HG02884 (cell line): ENCODE data around the gene NRXN3.

Experiments
- ATAC-seq: cut with Tn5 transposase; IDR thresholded peaks from one replicate; pipeline ENCODE4 v1.9.1; 2021; ENCODE audit warnings: mild to moderate bottlenecking, moderate library complexity; ENCODE audit not compliant: unreplicated experiment

Gene NRXN3

GRCh38 chr14:78627114-78627513, 456.9 kb downstream of the NRXN3 start:
- no peak for ATAC-seq

- ATAC-seq: no peak
Observed at GRCh38 chr14:78631551-78631950, 461.4 kb downstream of the NRXN3 start.

GRCh38 chr14:78633752-78634151, 463.6 kb downstream of the NRXN3 start:
- ATAC-seq: no peak

- no peak for ATAC-seq
Observed at GRCh38 chr14:78637489-78637888, 467.3 kb downstream of the NRXN3 start.

- no peak for ATAC-seq
Observed at GRCh38 chr14:78637908-78638475, 467.8 kb downstream of the NRXN3 start.

GRCh38 chr14:78638926-78639325, 468.8 kb downstream of the NRXN3 start:
- ATAC-seq: no peak

- ATAC-seq: no peak
Observed at GRCh38 chr14:78644824-78645559, 474.8 kb downstream of the NRXN3 start.

- no peak for ATAC-seq
Observed at GRCh38 chr14:78652727-78653126, 482.6 kb downstream of the NRXN3 start.

- ATAC-seq: no peak
Observed at GRCh38 chr14:78653173-78653572, 483.0 kb downstream of the NRXN3 start.

GRCh38 chr14:78657451-78657850, 487.3 kb downstream of the NRXN3 start:
- no peak for ATAC-seq

GRCh38 chr14:78664841-78665240, 494.7 kb downstream of the NRXN3 start:
- ATAC-seq: no peak

GRCh38 chr14:78666336-78667056, 496.3 kb downstream of the NRXN3 start:
- no peak for ATAC-seq

GRCh38 chr14:78667141-78667540, 497.0 kb downstream of the NRXN3 start:
- no peak for ATAC-seq

GRCh38 chr14:78673845-78674244, 503.7 kb downstream of the NRXN3 start:
- no peak for ATAC-seq

- ATAC-seq: no peak
Observed at GRCh38 chr14:78674820-78675219, 504.6 kb downstream of the NRXN3 start.

- no peak for ATAC-seq
Observed at GRCh38 chr14:78683206-78683605, 513.0 kb downstream of the NRXN3 start.

GRCh38 chr14:78683981-78684380, 513.8 kb downstream of the NRXN3 start:
- no peak for ATAC-seq

GRCh38 chr14:78688503-78688902, 518.3 kb downstream of the NRXN3 start:
- ATAC-seq: no peak

- ATAC-seq: no peak
Observed at GRCh38 chr14:78690836-78691235, 520.7 kb downstream of the NRXN3 start.

GRCh38 chr14:78697341-78697740, 527.2 kb downstream of the NRXN3 start:
- ATAC-seq: no peak

- ATAC-seq: no peak
Observed at GRCh38 chr14:78698991-78699390, 528.8 kb downstream of the NRXN3 start.

GRCh38 chr14:78700236-78700635, 530.1 kb downstream of the NRXN3 start:
- no peak for ATAC-seq
